Activated CD8-positive, alpha-beta T cell treated with anti-CD3 and anti-CD28 coated beads, Interleukin-2, amount 10 ng/mL, durations not matched to agents 7 days and 5 days (primary cell): Measurements from ENCODE around the gene BCL2. TPM values are rescaled to one million over a fixed set of nuclear protein-coding genes. Genes with fewer than 3 reads are reported as not detected.

Experiments used
- ATAC-seq: fragments of 150-1000 bp; cut with Tn5 transposase; one replicate; pipeline ENCODE4 v1.10.0; 2021; ENCODE audit warnings: moderate library complexity
- CTCF ChIA-PET: fragments of 350-600 bp; sonication (Branson Sonifier 250); formaldehyde crosslinking; loops from one replicate; lab custom pipeline; 2021; ENCODE audit warnings: antibody characterized with exemption; lab: Charles Lee
- POLR2A ChIA-PET: fragments of 350-600 bp; sonication (Branson Sonifier 250); formaldehyde crosslinking; loops from one replicate; lab custom pipeline; 2021; ENCODE audit warnings: antibody characterized with exemption; lab: Charles Lee
- DNase-seq: peaks from one replicate; pipeline ENCODE4 v3.0.0-alpha.2; 2020
- H3K27ac Mint-ChIP-seq: one replicate; pipeline ENCODE4 v1.8.0; 2021; ENCODE audit warnings: mild to moderate bottlenecking, mixed read lengths
- H3K27me3 Mint-ChIP-seq: one replicate; pipeline ENCODE4 v1.8.0; 2021; ENCODE audit warnings: low read depth, mixed read lengths
- H3K36me3 Mint-ChIP-seq: one replicate; pipeline ENCODE4 v1.8.0; 2021; ENCODE audit warnings: low read depth, mixed read lengths
- H3K4me1 Mint-ChIP-seq: one replicate; pipeline ENCODE4 v1.8.0; 2021; ENCODE audit warnings: low read depth, mixed read lengths
- H3K4me3 Mint-ChIP-seq: one replicate; pipeline ENCODE4 v1.8.0; 2021; ENCODE audit warnings: mild to moderate bottlenecking, mixed read lengths
- H3K9me3 Mint-ChIP-seq: one replicate; pipeline ENCODE4 v1.8.0; 2022; ENCODE audit warnings: mixed read lengths; ENCODE audit not compliant: insufficient read depth
- total RNA-seq, 2 experiments: library from RNA; stranded (reverse); gene quantifications; one replicate each; pipeline ENCODE4 v1.2.3, GENCODE V29; 2021

The BCL2 gene
- total RNA-seq, 2 experiments from 2014 or later: 140 TPM

GRCh38 chr18:63161032-63161760, 158.4 kb downstream of the BCL2 start:
- peak; percentile 47 for DNase-seq
- peaks cover 80% of the 10 kb centered on the region for H3K36me3 Mint-ChIP-seq
- peak overlapping the region; percentile 78 for H3K4me3 Mint-ChIP-seq
- POLR2A ChIA-PET: interaction anchor here (0.7 to 13.9 kb wide), 21 partner anchors 9 to 444 kb away, joined by 3 to 152 read pairs (median 5); partner anchors contain the start of gene BCL2
- ATAC-seq: peak; percentile 9
- H3K9me3 Mint-ChIP-seq: no peaks in the 10 kb centered on the region
- peaks cover 97% of the 10 kb centered on the region for H3K4me1 Mint-ChIP-seq
- CTCF ChIA-PET: interaction anchor here (0.8 to 3.7 kb wide), 15 partner anchors 8 to 162 kb away, joined by 3 to 35 read pairs (median 3); partner anchors contain the start of gene BCL2
- no peaks in the 10 kb centered on the region for H3K27me3 Mint-ChIP-seq
- H3K27ac Mint-ChIP-seq: peak overlapping the region; percentile 93

- no peak for ATAC-seq
- H3K4me1 Mint-ChIP-seq: peaks cover 98% of the 10 kb centered on the region
- peaks cover 79% of the 10 kb centered on the region for H3K36me3 Mint-ChIP-seq
- peak overlapping the region; percentile 78 for H3K4me3 Mint-ChIP-seq
- H3K27ac Mint-ChIP-seq: peak overlapping the region; percentile 93
- no peak for DNase-seq
- CTCF ChIA-PET: interaction anchor here (1.0 to 3.7 kb wide), 7 partner anchors 28 to 163 kb away, joined by 3 to 35 read pairs (median 9); partner anchors contain the start of gene BCL2
- POLR2A ChIA-PET: interaction anchor here (0.6 to 13.9 kb wide), 19 partner anchors 8 to 443 kb away, joined by 3 to 152 read pairs (median 7); partner anchors contain the start of gene BCL2
- H3K27me3 Mint-ChIP-seq: no peaks in the 10 kb centered on the region
- no peaks in the 10 kb centered on the region for H3K9me3 Mint-ChIP-seq
Measured at GRCh38 chr18:63160172-63160995, 159.2 kb downstream of the BCL2 start.

DNA sequence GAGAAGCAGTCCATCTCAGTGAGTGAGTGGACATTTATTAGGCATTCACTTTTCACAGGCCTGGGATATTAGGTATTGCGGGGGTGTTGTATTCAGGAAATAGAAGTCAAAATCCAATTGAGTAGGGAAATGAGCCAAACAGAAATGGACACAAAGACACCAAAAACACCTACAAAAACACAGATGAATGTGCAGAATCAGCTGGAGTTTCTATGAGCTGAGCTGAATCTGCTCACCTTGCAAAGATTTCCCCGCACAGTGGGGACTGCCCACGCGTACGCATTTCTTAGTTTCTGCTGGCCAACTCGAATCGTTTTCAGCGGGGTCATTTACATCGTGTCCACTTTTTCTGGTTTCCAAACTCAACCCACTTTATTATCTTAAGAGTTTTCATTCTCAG, 160.0 kb downstream of the BCL2 start:
- no peaks in the 10 kb centered on the region for H3K9me3 Mint-ChIP-seq
- DNase-seq: no peak
- ATAC-seq: no peak
- peak overlapping the region; percentile 93 for H3K27ac Mint-ChIP-seq
- peaks cover 100% of the 10 kb centered on the region for H3K4me1 Mint-ChIP-seq
- H3K4me3 Mint-ChIP-seq: peak overlapping the region; percentile 78
- POLR2A ChIA-PET: interaction anchor here (1.1 to 13.9 kb wide), 4 partner anchors 28 to 159 kb away, joined by 3 to 152 read pairs (median 24); partner anchors contain the start of gene BCL2
- H3K36me3 Mint-ChIP-seq: peaks cover 79% of the 10 kb centered on the region
- H3K27me3 Mint-ChIP-seq: no peaks in the 10 kb centered on the region
- CTCF ChIA-PET: no interaction called here

- Mint-ChIP-seq H3K36me3 (peaks cover 79% of the 10 kb centered on the region), H3K4me1 (peaks cover 100% of the 10 kb centered on the region), H3K27ac (peak overlapping the region; percentile 93), H3K4me3 (peak overlapping the region; percentile 78), H3K9me3 (no peaks in the 10 kb centered on the region), H3K27me3 (no peaks in the 10 kb centered on the region)
- no peak for DNase-seq
- ChIA-PET POLR2A (interaction anchor here (0.7 to 13.9 kb wide), 11 partner anchors 20 to 160 kb away, joined by 3 to 152 read pairs (median 8); partner anchors contain the start of gene BCL2), CTCF (interaction anchor here (0.7 to 9.0 kb wide), 6 partner anchors 11 to 160 kb away, joined by 3 to 108 read pairs (median 12); partner anchors contain the start of gene BCL2)
- no peak for ATAC-seq
Measured at GRCh38 chr18:63158676-63159291, 160.8 kb downstream of the BCL2 start.

- no peak for DNase-seq
- Mint-ChIP-seq H3K9me3 (no peaks in the 10 kb centered on the region), H3K36me3 (peaks cover 78% of the 10 kb centered on the region), H3K4me3 (peak overlapping the region; percentile 78), H3K4me1 (peaks cover 100% of the 10 kb centered on the region), H3K27me3 (no peaks in the 10 kb centered on the region), H3K27ac (peak overlapping the region; percentile 93)
- ChIA-PET POLR2A (interaction anchor here (0.9 to 13.9 kb wide), 14 partner anchors 20 to 160 kb away, joined by 3 to 152 read pairs (median 6); partner anchors contain the start of gene BCL2), CTCF (interaction anchor here (0.7 to 9.0 kb wide), 8 partner anchors 11 to 165 kb away, joined by 3 to 108 read pairs (median 6); partner anchors contain the start of gene BCL2)
- ATAC-seq: no peak
Measured at GRCh38 chr18:63158012-63158631, 161.4 kb downstream of the BCL2 start.

- Mint-ChIP-seq H3K9me3 (no peaks in the 10 kb centered on the region), H3K4me1 (peaks cover 100% of the 10 kb centered on the region), H3K27ac (peak overlapping the region; percentile 93), H3K4me3 (peak overlapping the region; percentile 78), H3K36me3 (peaks cover 80% of the 10 kb centered on the region), H3K27me3 (no peaks in the 10 kb centered on the region)
- ATAC-seq (no peak), DNase-seq (no peak)
- CTCF ChIA-PET: interaction anchor here (0.8 to 9.0 kb wide), 10 partner anchors 16 to 165 kb away, joined by 3 to 108 read pairs (median 12); partner anchors contain the start of gene BCL2
- POLR2A ChIA-PET: interaction anchor here (0.9 to 13.9 kb wide), 16 partner anchors 19 to 161 kb away, joined by 3 to 152 read pairs (median 5); partner anchors contain the start of gene BCL2
Measured at GRCh38 chr18:63157293-63158011, 162.1 kb downstream of the BCL2 start.

- H3K36me3 Mint-ChIP-seq: peaks cover 79% of the 10 kb centered on the region
- CTCF ChIA-PET: interaction anchor here (0.6 to 9.0 kb wide), 18 partner anchors 7 to 236 kb away, joined by 3 to 108 read pairs (median 5); partner anchors contain the start of gene BCL2
- peak overlapping the region; percentile 93 for H3K27ac Mint-ChIP-seq
- no peak for ATAC-seq
- no peak for DNase-seq
- H3K4me1 Mint-ChIP-seq: peaks cover 98% of the 10 kb centered on the region
- POLR2A ChIA-PET: interaction anchor here (1.1 to 13.9 kb wide), 10 partner anchors 11 to 162 kb away, joined by 3 to 152 read pairs (median 5); partner anchors contain the start of gene BCL2
- H3K9me3 Mint-ChIP-seq: no peaks in the 10 kb centered on the region
- H3K4me3 Mint-ChIP-seq: peak overlapping the region; percentile 78
- no peaks in the 10 kb centered on the region for H3K27me3 Mint-ChIP-seq
Measured at GRCh38 chr18:63155910-63156773, 163.4 kb downstream of the BCL2 start.

GRCh38 chr18:63155169-63155852, 164.3 kb downstream of the BCL2 start:
- ATAC-seq: peak; percentile 78
- H3K27ac Mint-ChIP-seq: peak overlapping the region; percentile 93
- peak overlapping the region; percentile 78 for H3K4me3 Mint-ChIP-seq
- peaks cover 79% of the 10 kb centered on the region for H3K36me3 Mint-ChIP-seq
- peaks cover 98% of the 10 kb centered on the region for H3K4me1 Mint-ChIP-seq
- ChIA-PET POLR2A (interaction anchor here (0.6 to 13.9 kb wide), 16 partner anchors 10 to 211 kb away, joined by 3 to 152 read pairs (median 3); partner anchors contain the start of gene BCL2), CTCF (interaction anchor here (0.6 to 9.0 kb wide), 27 partner anchors 8 to 283 kb away, joined by 3 to 108 read pairs (median 4); partner anchors contain the start of gene BCL2)
- no peaks in the 10 kb centered on the region for H3K27me3 Mint-ChIP-seq
- DNase-seq: peak; percentile 87
- H3K9me3 Mint-ChIP-seq: no peaks in the 10 kb centered on the region
